Mucosa of stomach (tissue), 1 donor: ENCODE results near the gene PCNX1.

Source experiments
- H3K27me3 ChIP-seq: one replicate; pipeline ENCODE4 v1.7.0; 2013; ENCODE audit warnings: mild to moderate bottlenecking, low read length; ENCODE audit not compliant: control insufficient read depth, insufficient read depth
- H3K36me3 ChIP-seq: one replicate; pipeline ENCODE4 v1.7.0; 2013; ENCODE audit warnings: low read length; ENCODE audit not compliant: control insufficient read depth, insufficient read depth
- H3K4me1 ChIP-seq: one replicate; pipeline ENCODE4 v1.7.0; 2013; ENCODE audit warnings: mild to moderate bottlenecking, low read length; ENCODE audit not compliant: control insufficient read depth, insufficient read depth
- H3K4me3 ChIP-seq: one replicate; pipeline ENCODE4 v1.7.0; 2013; ENCODE audit warnings: low read length
- H3K9ac ChIP-seq: one replicate; pipeline ENCODE4 v1.7.0; 2013; ENCODE audit warnings: mild to moderate bottlenecking, low read length, moderate library complexity
- H3K9me3 ChIP-seq: one replicate; pipeline ENCODE4 v1.7.0; 2013; ENCODE audit warnings: mild to moderate bottlenecking, low read length, moderate library complexity; ENCODE audit not compliant: control insufficient read depth
- donor health status: Pancreatic carcinoma.

The PCNX1 gene

DNA sequence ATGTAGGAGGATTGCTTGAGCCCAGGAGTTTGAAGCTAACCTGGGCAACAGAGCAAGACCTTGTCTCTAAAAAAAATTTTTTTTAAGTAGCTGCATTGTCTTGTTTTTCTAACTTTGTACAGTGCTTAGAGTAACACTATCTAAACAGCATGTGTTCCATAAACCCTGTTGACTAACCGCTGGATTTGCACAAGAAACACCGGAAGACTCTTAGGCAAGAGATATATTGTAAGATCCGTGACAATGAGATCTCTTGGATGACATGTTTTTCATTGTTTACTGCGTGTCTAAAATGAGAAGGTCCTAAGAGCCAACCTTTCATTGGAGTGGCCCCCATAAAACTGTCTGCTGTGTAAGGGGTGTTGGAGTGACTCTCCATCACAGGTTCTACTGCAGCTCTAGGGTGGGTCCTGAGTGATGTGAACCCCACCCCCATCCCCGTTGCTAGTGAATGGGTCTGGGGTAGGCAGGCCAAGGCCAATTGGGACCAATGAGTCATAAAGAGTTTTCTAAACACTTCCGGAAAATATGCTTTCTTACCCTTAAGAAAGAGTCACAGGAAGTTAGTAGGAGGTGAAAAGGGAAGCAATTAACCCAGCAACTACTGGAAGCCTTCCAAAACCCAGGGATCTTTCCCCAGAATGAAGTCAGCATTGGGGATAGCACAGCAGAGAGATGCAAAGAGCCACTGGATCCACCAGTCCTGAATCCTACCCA is 24.3 kb upstream of the PCNX1 start:
- Histone ChIP-seq H3K4me3 (no peak overlapping the region), H3K9me3 (no peaks in the 10 kb centered on the region), H3K4me1 (peaks cover 2% of the 10 kb centered on the region), H3K36me3 (no peaks in the 10 kb centered on the region), H3K27me3 (no peaks in the 10 kb centered on the region), H3K9ac (no peak overlapping the region)

DNA sequence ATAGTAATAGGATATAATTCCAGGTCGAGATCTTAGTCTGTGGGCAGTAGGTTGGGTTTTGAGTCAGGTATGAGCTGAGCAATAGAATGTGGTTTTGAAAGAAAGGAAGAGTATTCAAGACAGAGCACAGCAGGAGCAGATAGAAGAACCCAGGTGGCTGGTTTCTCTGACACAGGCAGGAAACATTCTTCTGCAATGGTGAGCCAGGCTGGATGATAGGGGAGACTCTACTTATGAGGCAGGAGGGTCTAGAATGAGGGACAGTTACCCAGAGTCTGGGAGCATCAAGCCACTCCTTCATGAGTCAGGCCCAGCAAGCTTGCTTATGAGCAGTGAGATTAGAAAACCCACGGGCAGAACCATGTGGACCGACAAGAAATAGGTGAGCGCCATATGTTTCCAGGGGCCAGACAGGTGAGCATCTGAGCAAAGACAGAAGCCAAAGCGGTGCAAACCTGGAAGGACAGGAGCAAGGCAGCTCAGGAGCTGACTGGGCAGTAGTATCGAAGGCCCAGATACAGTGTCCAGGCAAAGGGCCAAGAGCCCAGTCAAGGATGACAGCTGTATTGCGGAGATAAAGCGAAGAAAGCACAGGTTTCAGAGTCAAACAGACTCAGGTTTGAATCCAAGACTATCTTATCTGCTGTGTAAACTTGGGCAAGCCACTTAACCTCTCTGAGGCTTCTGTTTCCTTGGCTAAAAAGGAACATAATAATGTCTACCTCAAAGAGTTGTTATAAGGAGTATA is 22.5 kb upstream of the PCNX1 start:
- Histone ChIP-seq H3K9me3 (no peaks in the 10 kb centered on the region), H3K36me3 (no peaks in the 10 kb centered on the region), H3K9ac (no peak overlapping the region), H3K27me3 (no peaks in the 10 kb centered on the region), H3K4me3 (no peak overlapping the region), H3K4me1 (peaks cover 3% of the 10 kb centered on the region)

DNA sequence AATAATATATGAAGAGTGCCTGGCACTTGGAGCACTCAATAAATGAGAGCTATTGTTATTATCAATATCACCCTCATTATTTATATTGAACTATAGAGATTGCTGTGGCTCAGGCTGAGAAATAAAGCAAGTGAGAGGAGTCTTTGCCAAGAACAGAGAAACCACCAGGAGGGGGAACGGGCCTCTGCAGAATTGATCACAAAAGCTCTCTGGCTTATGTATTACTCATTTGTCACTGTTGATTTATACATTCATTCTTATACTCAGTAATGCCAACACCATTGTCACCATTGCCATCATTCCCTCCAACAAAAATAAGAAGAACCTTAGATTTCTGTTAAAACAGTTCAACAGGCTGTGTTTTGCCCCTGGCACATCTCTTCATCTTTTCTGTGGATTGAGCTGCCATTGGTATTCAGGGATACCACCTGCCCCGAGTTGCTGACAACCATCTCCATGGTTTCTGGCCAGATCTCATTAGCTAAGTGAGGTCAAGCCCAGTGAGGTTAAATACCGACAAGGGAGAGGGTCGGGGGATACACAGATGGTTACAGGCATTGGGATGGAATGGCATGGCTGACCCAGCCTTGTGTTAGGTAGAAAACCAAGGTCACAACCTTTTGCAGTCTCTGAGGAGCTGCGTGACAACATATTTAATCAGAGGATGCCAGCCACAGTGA is 21.8 kb upstream of the PCNX1 start:
- H3K27me3 ChIP-seq, result no peaks in the 10 kb centered on the region

DNA sequence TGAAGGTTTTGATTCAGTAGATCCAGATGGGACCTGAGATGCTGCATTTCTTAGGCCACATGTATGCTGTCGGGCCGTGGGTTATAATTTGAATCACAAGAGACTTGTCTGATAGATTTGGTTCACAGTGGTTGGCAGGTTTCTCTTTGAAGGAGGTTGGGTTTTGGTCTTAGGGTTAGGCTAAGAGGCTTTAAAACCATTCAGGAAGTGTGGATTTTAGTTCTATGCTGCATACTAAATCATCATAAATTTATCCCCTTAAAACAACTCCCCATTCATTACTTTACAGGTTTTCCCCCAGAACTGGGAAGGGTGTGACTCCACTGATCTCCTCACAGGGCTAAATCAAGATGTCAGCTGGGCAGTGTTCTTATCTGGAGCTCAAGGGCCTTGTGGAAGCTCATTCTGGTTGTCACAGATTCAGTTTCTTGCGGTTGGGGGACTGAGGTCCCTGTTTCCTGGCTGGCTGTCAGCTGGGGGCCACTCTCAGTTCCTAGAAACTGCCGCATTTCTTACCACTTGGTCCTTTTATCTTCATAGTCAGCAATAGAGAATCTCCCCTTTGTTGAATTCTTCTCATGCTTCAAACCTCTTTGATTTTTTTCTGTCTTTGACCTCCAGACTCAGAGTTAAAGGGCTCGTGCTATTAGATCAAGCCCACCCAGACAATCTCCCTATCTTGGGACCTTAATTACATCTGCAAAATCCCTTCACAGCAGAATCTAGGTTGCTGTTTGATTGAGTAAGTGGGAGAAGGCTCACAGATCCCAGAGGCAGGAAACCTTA is 20.6 kb upstream of the PCNX1 start:
- Histone ChIP-seq H3K4me1 (peaks cover 3% of the 10 kb centered on the region), H3K9ac (no peak overlapping the region), H3K27me3 (no peaks in the 10 kb centered on the region), H3K36me3 (no peaks in the 10 kb centered on the region), H3K9me3 (no peaks in the 10 kb centered on the region), H3K4me3 (no peak overlapping the region)

More for the DNA sequence above, 21.8 kb upstream of the PCNX1 start:
- Histone ChIP-seq H3K9me3 (no peaks in the 10 kb centered on the region), H3K9ac (no peak overlapping the region), H3K36me3 (no peaks in the 10 kb centered on the region), H3K4me3 (no peak overlapping the region), H3K4me1 (peaks cover 3% of the 10 kb centered on the region)

DNA sequence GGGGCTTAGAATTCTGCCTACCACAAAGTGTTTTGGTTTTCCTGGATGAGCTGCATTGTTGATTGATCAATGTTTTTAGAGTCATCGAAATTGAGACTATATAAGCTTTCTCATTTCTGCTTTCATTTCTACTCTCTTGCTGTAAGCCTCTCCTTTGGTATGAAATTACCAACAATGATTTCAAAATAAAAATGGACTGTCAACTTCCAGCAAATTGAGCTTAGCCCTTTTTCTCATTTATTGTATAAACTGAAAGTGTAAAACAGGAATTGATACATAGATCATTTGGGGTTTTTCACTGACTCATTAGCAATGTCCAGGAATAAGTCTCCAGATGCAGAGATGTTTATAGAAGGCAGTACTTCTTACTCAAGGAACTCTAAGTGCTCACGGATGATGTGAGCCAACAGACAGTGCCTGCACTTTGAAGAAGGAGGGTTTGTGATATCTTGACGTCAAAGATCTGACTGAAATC is 20.0 kb upstream of the PCNX1 start:
- H3K9me3 ChIP-seq, result no peaks in the 10 kb centered on the region
- no peaks in the 10 kb centered on the region for H3K27me3 ChIP-seq
- no peaks in the 10 kb centered on the region for H3K36me3 ChIP-seq
- peaks cover 3% of the 10 kb centered on the region for H3K4me1 ChIP-seq
- H3K9ac ChIP-seq, result no peak overlapping the region
- H3K4me3 ChIP-seq, result no peak overlapping the region

DNA sequence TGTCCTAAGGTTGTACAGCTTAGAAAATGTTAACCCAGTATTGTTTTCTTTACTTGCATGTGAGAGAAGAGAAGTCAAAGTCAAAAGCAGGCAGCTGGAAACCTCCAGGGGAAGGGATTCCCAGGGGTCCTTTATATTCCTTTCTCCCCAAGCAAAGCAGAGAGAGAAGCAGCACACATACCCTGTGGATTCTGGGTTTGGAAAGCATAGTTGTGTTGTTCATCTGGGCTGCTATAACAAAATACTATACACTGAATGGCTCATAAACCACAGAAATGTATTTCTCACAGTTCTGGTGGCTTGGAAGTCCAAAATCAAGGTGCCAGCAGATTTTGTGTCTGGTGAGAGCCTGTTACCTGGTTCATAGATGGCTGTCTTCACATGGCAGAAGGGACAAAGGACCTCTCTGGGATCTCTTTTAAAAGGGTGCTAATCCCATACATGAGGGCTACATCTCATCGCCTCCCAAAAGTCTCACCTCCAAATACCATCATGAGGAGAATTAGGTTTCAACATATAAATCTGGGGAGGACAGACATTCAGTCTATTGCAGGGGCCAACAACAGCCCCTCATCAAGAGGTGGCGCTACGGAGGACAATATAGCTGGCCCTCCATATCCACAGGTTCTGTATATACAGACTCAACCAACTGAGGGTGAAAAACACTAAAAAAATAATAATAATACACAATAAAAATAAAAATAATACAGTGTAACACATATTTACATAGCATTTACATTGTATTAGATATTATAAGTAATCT is 19.3 kb upstream of the PCNX1 start:
- Histone ChIP-seq H3K9ac (no peak overlapping the region), H3K36me3 (no peaks in the 10 kb centered on the region), H3K27me3 (no peaks in the 10 kb centered on the region), H3K4me1 (peaks cover 3% of the 10 kb centered on the region), H3K4me3 (no peak overlapping the region), H3K9me3 (no peaks in the 10 kb centered on the region)

DNA sequence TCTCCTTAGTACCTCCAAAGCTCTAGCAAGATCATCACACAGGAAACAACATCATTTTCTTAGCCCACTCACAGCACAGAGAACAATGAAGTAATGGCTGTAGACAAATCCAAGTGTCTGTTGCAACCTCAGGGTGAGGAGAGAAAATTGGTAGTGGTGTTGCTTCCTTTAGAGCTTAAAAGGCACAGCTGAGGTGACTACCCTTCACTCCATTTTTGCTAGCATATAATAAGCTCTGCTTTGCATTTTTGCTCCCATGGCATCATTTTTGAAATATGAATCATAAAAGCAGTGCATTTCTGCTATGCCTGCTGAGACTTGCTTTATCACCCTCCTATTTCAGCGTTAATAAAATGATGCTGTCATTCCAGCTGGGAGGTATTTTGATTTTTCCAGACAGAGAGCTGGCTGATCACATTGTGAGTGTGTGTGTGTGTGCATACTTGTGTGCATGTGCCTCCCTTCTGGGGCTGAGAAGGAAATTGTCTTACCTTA is 18.5 kb upstream of the PCNX1 start:
- no peaks in the 10 kb centered on the region for H3K9me3 ChIP-seq
- no peaks in the 10 kb centered on the region for H3K36me3 ChIP-seq
- H3K4me1 ChIP-seq, result peaks cover 3% of the 10 kb centered on the region
- no peaks in the 10 kb centered on the region for H3K27me3 ChIP-seq
- no peak overlapping the region for H3K9ac ChIP-seq
- no peak overlapping the region for H3K4me3 ChIP-seq

DNA sequence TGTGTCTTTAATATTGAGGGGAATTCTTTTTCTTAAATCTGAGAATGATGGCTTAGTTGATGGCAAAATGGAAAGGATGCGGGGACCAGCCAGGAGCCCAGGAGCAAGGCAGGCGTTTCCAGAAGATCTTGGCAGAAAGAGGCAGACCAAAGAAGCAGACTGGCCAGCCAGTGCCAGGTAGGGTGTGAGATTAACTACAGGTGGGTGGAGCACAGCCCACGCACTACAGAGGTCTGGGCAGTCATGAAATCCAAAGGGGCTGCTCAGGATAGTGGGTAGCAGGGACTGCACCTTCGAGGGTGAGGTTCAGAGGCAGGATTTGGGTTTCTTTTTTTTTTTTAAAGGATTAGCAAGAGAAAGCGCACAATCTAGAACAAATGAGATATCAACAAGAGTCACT is 17.7 kb upstream of the PCNX1 start:
- peaks cover 3% of the 10 kb centered on the region for H3K4me1 ChIP-seq
- no peak overlapping the region for H3K4me3 ChIP-seq
- H3K9me3 ChIP-seq, result no peaks in the 10 kb centered on the region
- H3K9ac ChIP-seq, result no peak overlapping the region
- H3K27me3 ChIP-seq, result no peaks in the 10 kb centered on the region
- H3K36me3 ChIP-seq, result no peaks in the 10 kb centered on the region

DNA sequence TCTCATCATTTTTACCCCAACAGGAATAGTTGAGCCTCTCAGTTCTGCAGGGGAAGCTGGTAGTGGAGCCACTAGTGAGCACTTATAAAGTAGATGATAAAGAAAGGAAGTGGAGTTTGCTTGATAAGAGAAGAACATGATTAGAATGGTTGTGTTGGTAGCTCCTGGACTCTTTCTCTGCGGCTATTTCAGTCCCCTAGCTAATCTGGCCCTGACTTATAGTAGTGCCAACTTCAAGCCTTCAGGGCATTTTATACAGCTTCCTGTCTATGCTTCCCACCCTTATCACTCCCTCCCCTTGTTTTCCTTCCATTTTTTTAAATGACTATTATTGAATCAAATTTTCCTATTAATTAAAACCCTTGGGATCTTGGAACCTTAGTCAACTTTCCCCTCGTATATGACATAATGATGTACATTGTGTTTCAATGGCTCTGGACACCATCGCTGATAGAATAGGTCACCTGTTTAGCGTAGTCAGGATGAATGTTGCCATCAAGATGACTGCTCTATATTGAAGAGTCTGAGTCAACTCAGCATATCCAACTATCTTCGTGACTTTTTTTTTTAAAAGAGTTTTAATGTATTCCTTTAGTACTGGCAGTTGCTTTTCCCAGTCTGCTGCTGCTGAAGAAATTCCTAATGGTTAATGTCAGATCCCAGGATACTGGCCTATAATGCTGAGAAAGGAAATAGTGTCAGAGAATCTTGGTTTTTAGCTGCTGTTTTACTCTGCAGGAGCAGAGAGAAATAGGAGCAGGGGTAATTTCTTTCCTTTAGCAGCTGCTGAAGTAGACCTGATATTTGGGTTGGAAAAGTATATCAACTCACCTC is 16.2 kb upstream of the PCNX1 start:
- no peaks in the 10 kb centered on the region for H3K27me3 ChIP-seq
- H3K36me3 ChIP-seq, result no peaks in the 10 kb centered on the region
- no peak overlapping the region for H3K9ac ChIP-seq
- peaks cover 3% of the 10 kb centered on the region for H3K4me1 ChIP-seq
- H3K9me3 ChIP-seq, result no peaks in the 10 kb centered on the region
- H3K4me3 ChIP-seq, result no peak overlapping the region

DNA sequence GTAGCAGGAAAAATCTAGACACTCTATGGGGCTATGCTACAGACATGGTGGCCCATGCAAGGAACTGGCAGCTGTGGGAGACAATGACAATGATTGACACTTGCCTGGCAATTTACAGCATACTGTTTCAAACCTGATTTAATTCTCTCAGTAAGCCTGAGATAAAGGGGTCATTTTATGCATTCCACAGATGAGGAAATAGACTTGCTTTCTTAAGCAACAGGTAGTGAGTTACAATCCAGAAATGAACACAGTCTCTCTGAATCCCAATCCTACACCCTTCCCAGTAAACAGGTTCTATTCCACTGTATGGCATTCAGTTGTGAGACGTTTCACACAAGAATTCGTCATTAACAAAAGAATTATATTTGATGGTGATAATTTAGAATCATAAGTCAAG is 15.5 kb upstream of the PCNX1 start:
- no peak overlapping the region for H3K9ac ChIP-seq
- peaks cover 3% of the 10 kb centered on the region for H3K4me1 ChIP-seq
- H3K27me3 ChIP-seq, result no peaks in the 10 kb centered on the region
- no peak overlapping the region for H3K4me3 ChIP-seq
- no peaks in the 10 kb centered on the region for H3K36me3 ChIP-seq
- H3K9me3 ChIP-seq, result no peaks in the 10 kb centered on the region
